Hepatocyte (in vitro differentiated cells): ENCODE results near the gene KCNA4. TPM values are rescaled to one million over a fixed set of nuclear protein-coding genes. Genes with fewer than 3 reads are reported as not detected.

Source experiments
- DNase-seq: peaks from one replicate; pipeline ENCODE4 v3.0.0-alpha.2; 2016; ENCODE audit warnings: low spot score
- H2AFZ ChIP-seq: fragments of 200-600 bp; sonication (generic); 2 replicates; pipeline ENCODE4 v1.6.0; 2016; ENCODE audit warnings: antibody characterized with exemption, mild to moderate bottlenecking
- H3K27ac ChIP-seq: fragments of 200-600 bp; sonication (generic); 2 replicates; pipeline ENCODE4 v1.5.1; 2016; ENCODE audit warnings: mild to moderate bottlenecking
- H3K27me3 ChIP-seq: fragments of 200-600 bp; sonication (generic); 2 replicates; pipeline ENCODE4 v1.6.1; 2016
- H3K36me3 ChIP-seq: fragments of 200-600 bp; sonication (generic); replicated peaks from 2 replicates; pipeline ENCODE4 v1.5.1; 2016; ENCODE audit warnings: low read depth; ENCODE audit not compliant: insufficient read depth
- H3K4me1 ChIP-seq: fragments of 200-600 bp; sonication (generic); 2 replicates; pipeline ENCODE4 v1.5.1; 2016; ENCODE audit warnings: mild to moderate bottlenecking, moderate library complexity; ENCODE audit not compliant: insufficient read depth
- H3K4me2 ChIP-seq: fragments of 200-600 bp; sonication (generic); 2 replicates; pipeline ENCODE4 v1.6.0; 2016
- H3K4me3 ChIP-seq: fragments of 200-600 bp; sonication (generic); 2 replicates; pipeline ENCODE4 v1.5.1; 2016; ENCODE audit warnings: mild to moderate bottlenecking
- H3K79me2 ChIP-seq: fragments of 200-600 bp; sonication (generic); 2 replicates; pipeline ENCODE4 v1.6.0; 2017; ENCODE audit warnings: mild to moderate bottlenecking
- H3K9me2 ChIP-seq: fragments of 200-600 bp; sonication (generic); replicated peaks from 2 replicates; pipeline ENCODE4 v1.6.0; 2017; ENCODE audit warnings: mild to moderate bottlenecking; ENCODE audit not compliant: insufficient read depth
- H3K9me3 ChIP-seq: fragments of 200-600 bp; sonication (generic); 2 replicates; pipeline ENCODE4 v1.5.1; 2016; ENCODE audit warnings: low read depth, mild to moderate bottlenecking
- H4K20me1 ChIP-seq: fragments of 200-600 bp; sonication (generic); 2 replicates; pipeline ENCODE4 v1.6.0; 2016; ENCODE audit warnings: mild to moderate bottlenecking; ENCODE audit not compliant: insufficient read depth, poor library complexity, severe bottlenecking
- CTCF ChIP-seq: fragments of 200-600 bp; sonication (generic); IDR thresholded peaks from 2 replicates; pipeline ENCODE4 v1.5.1; 2016; ENCODE audit warnings: antibody characterized with exemption, mild to moderate bottlenecking; ENCODE audit not compliant: poor library complexity
- EZH2 ChIP-seq: fragments of 200-600 bp; sonication (generic); IDR thresholded peaks from 2 replicates; pipeline ENCODE4 v1.6.1; 2016; ENCODE audit warnings: antibody characterized with exemption, mild to moderate bottlenecking, borderline replicate concordance
- EZH2phosphoT487 ChIP-seq: fragments of 200-600 bp; sonication (generic); IDR thresholded peaks from one replicate; pipeline ENCODE4 v1.6.1; 2018; ENCODE audit warnings: antibody characterized with exemption, mild to moderate bottlenecking, low read depth, moderate library complexity; ENCODE audit not compliant: unreplicated experiment, severe bottlenecking
- WGBS: methylation state at CpG from one replicate; pipeline ENCODE4 v1.1.6; 2016; ENCODE audit warnings: low lambda C conversion rate; ENCODE audit errors: missing lambda C conversion rate; 5-methylcytosine and 5-hydroxymethylcytosine counted together
- polyA plus RNA-seq: library from polyadenylated mRNA; unstranded; fragments of >200 nt; fragmentation: Nextera tagmentation; extraction: Ambion mirVana; gene quantifications from 2 replicates; pipeline ENCODE4 v1.2.1, GENCODE V29; 2016
- total RNA-seq: library from RNA; depleted of rRNA; stranded (reverse); fragments of >200 nt; gene quantifications from 2 replicates; pipeline ENCODE4 v1.2.3, GENCODE V29; 2014

The KCNA4 gene
- total and polyA plus RNA-seq, 2 experiments from 2014 or later: 0.47 to 1.1 TPM

DNA sequence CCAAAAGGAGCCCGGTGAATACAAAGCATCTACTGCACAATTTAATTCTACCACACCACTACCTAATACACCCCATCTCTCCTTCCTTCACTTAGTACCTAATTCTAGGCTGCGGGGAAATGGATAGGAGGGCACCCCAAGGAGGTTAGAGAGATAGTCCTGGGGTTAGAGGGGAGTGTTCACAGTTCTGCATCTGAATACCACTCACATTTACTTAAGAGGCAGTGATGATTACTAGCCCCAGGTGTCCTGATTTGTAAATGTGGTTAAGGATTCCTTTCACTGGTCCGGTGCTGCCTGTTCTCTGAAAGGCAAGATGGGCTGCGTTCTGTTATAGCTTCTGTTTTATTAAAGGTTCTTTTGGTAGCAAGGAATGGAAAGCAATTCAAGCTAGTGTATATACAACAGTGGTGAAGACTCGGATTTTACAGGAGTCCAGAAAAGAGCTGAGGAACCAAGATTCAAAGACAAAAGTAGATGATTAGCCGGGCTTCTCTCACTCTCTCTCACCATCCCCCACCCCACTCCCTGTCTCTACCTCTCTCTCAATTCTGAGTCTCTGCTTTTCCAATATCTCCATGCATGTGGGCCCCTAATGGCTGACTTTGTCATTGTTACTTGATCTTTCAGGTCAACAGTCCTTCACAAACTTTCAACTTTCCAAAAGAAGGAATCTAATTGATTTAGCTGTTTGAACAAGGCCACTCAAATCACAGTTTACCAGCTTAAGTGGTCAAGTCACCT is 8.7 kb upstream of the KCNA4 start:
- Histone ChIP-seq H3K9me3 (no peaks in the 10 kb centered on the region), H3K4me1 (no peaks in the 10 kb centered on the region), H3K79me2 (no peaks in the 10 kb centered on the region), H4K20me1 (no peaks in the 10 kb centered on the region), H3K9me2 (no peaks in the 10 kb centered on the region), H3K4me2 (no peak overlapping the region), H3K36me3 (no peaks in the 10 kb centered on the region), H3K27me3 (no peaks in the 10 kb centered on the region), H2AFZ (no peak overlapping the region), H3K27ac (no peak overlapping the region), H3K4me3 (no peak overlapping the region)
- TF ChIP-seq EZH2phosphoT487: no peak
- no peak for TF ChIP-seq EZH2
- no peak for TF ChIP-seq CTCF
- WGBS: 22% methylated on average over 6 of the region's 6 CpGs
- DNase-seq: no peak

GRCh38 chr11:30023074-30023473 is 6.2 kb upstream of the KCNA4 start:
- no peak overlapping the region for H3K4me2 ChIP-seq
- no peak overlapping the region for H3K27ac ChIP-seq
- H3K36me3 ChIP-seq: no peaks in the 10 kb centered on the region
- WGBS: 40% methylated on average over 2 of the region's 2 CpGs
- H3K4me1 ChIP-seq: no peaks in the 10 kb centered on the region
- no peak for TF ChIP-seq CTCF
- TF ChIP-seq EZH2: no peak
- TF ChIP-seq EZH2phosphoT487: no peak
- H3K79me2 ChIP-seq: no peaks in the 10 kb centered on the region
- no peak for DNase-seq
- no peak overlapping the region for H3K4me3 ChIP-seq
- no peaks in the 10 kb centered on the region for H4K20me1 ChIP-seq
- peaks cover 15% of the 10 kb centered on the region for H3K27me3 ChIP-seq
- no peaks in the 10 kb centered on the region for H3K9me3 ChIP-seq
- H3K9me2 ChIP-seq: no peaks in the 10 kb centered on the region
- H2AFZ ChIP-seq: no peak overlapping the region

- no peak for DNase-seq
- Histone ChIP-seq H2AFZ (no peak overlapping the region), H3K4me1 (peaks cover 3% of the 10 kb centered on the region), H3K9me3 (no peaks in the 10 kb centered on the region), H3K9me2 (no peaks in the 10 kb centered on the region), H3K27me3 (peaks cover 50% of the 10 kb centered on the region), H3K27ac (no peak overlapping the region), H4K20me1 (no peaks in the 10 kb centered on the region), H3K79me2 (no peaks in the 10 kb centered on the region), H3K36me3 (no peaks in the 10 kb centered on the region), H3K4me2 (no peak overlapping the region), H3K4me3 (no peak overlapping the region)
- TF ChIP-seq CTCF (no peak), EZH2phosphoT487 (no peak), EZH2 (no peak)
- WGBS: 71% methylated on average over 3 of the region's 3 CpGs
Observed at GRCh38 chr11:30019481-30019880, 2.7 kb upstream of the KCNA4 start.
